Peyer's patch (tissue), 4 donors: ENCODE results near the gene PLCL1. TPM values are rescaled to one million over a fixed set of nuclear protein-coding genes. Genes with fewer than 3 reads are reported as not detected.

Experiments used
- DNase-seq, 3 donors: peaks; one replicate each; pipeline ENCODE4 v3.0.0-alpha.2; 2017 to 2019
- H3K27ac ChIP-seq, 4 donors: fragments of 200-600 bp; sonication (generic); one replicate each; pipeline ENCODE4 v1.5.1; 2016 to 2019
- H3K27me3 ChIP-seq, 2 donors: fragments of 200-600 bp; sonication (generic); one replicate each; pipeline ENCODE4 v1.5.1; 2019
- H3K36me3 ChIP-seq, 3 donors: fragments of 200-600 bp; sonication (generic); one replicate each; pipeline ENCODE4 v1.5.1; 2016 to 2019
- H3K4me1 ChIP-seq, 4 donors: fragments of 200-600 bp; sonication (generic); one replicate each; pipeline ENCODE4 v1.5.1; 2016 to 2019
- H3K4me3 ChIP-seq, 4 donors: fragments of 200-600 bp; sonication (generic); 1 replicate in 3 of 4; 2 replicates in 1 of 4; pipeline ENCODE4 v1.5.1; 2016 to 2019; ENCODE audit warnings: mild to moderate bottlenecking in 1 of 4
- H3K9me3 ChIP-seq, 4 donors: fragments of 200-600 bp; sonication (generic); one replicate each; pipeline ENCODE4 v1.5.1; 2016 to 2019; ENCODE audit warnings: mild to moderate bottlenecking in 1 of 4
- CTCF ChIP-seq, 6 experiments: fragments of 450-650 bp in 4 of 6; fragments of 200-600 bp in 2 of 6; sonication (generic) in 1 of 6; IDR thresholded peaks; one replicate each; pipeline ENCODE4 v1.5.1; 2017 to 2019; ENCODE audit warnings: antibody characterized with exemption in 6 of 6, mild to moderate bottlenecking in 3 of 6, moderate library complexity in 1 of 6
- POLR2A ChIP-seq, 2 donors: fragments of 450-650 bp; IDR thresholded peaks; one replicate each; pipeline ENCODE4 v1.5.1; 2017; ENCODE audit warnings: antibody characterized with exemption in 2 of 2, mild to moderate bottlenecking in 2 of 2, moderate library complexity in 2 of 2
- total RNA-seq, 4 donors: library from RNA; depleted of rRNA; stranded (reverse); fragments of >200 nt; gene quantifications; one replicate each; pipeline ENCODE4 v1.1.0, GENCODE V29; 2016

Gene PLCL1
- total RNA-seq, 4 donors from 2014 or later = 1.9 to 5.8 (median 2.8) TPM; not detected in 1

DNA sequence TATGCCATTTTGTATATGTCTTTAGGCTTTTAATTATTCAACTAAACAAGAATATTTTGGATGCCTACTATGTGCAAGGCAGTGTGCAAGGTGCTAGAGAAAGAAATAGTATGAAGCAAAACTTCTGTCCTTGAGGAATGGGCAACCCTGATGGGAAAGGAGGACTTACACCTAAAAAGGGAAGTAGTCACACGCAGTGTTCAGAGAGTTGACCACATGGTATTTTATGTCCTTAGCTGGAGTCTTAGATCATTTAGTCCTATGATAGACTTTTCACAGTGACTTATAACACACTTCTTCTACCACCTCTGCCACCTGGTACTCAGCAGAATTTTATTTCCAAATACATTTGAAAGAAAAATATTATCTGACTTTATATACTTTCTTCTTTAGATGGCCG lies 291.6 kb downstream of the PLCL1 start:
- no peak overlapping the region for H3K27ac ChIP-seq

DNA sequence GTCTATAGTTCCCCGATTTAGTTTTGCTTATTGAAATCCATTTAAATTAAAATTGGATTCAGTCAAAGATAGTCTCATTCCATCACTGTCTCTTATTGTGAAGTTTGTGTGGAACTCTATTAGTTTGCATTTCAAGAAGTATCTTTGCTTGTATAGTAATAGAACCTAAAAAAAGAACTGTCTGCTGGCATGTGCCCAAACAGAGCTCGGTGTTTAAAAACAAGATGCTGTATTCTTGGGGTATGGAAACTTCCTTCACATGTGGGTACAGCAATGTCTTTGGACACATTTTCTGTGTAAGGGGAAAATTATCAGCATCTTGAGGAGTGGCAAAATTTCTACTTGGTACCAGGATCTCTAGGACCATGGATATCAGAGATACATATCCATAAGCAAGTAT lies 292.6 kb downstream of the PLCL1 start:
- no peak overlapping the region for H3K27ac ChIP-seq
- no peaks in the 10 kb centered on the region for H3K36me3 ChIP-seq
- no peak for TF ChIP-seq CTCF (IDR thresholded peaks at IDR 0.05)
- TF ChIP-seq POLR2A (IDR thresholded peaks at IDR 0.05) = no peak

More for the DNA sequence above, 291.6 kb downstream of the PLCL1 start:
- no peak for DNase-seq
- H3K4me3 ChIP-seq = no peak overlapping the region
- no peaks in the 10 kb centered on the region for H3K27me3 ChIP-seq
- no peaks in the 10 kb centered on the region for H3K4me1 ChIP-seq
- TF ChIP-seq CTCF (IDR thresholded peaks at IDR 0.05) = no peak
- TF ChIP-seq POLR2A (IDR thresholded peaks at IDR 0.05) = no peak
- no peaks in the 10 kb centered on the region for H3K36me3 ChIP-seq
- H3K9me3 ChIP-seq = no peaks in the 10 kb centered on the region

GRCh38 chr2:198097630-198098029 lies 293.2 kb downstream of the PLCL1 start:
- DNase-seq = no peak
- H3K4me1 ChIP-seq = no peaks in the 10 kb centered on the region
- no peak overlapping the region for H3K27ac ChIP-seq
- TF ChIP-seq POLR2A (IDR thresholded peaks at IDR 0.05) (no peak), CTCF (IDR thresholded peaks at IDR 0.05) (no peak)
- no peak overlapping the region for H3K4me3 ChIP-seq
- no peaks in the 10 kb centered on the region for H3K36me3 ChIP-seq
- H3K9me3 ChIP-seq = no peaks in the 10 kb centered on the region
- no peaks in the 10 kb centered on the region for H3K27me3 ChIP-seq

More for the DNA sequence above, 292.6 kb downstream of the PLCL1 start:
- H3K4me1 ChIP-seq = no peaks in the 10 kb centered on the region
- no peak for DNase-seq
- no peaks in the 10 kb centered on the region for H3K27me3 ChIP-seq
- no peaks in the 10 kb centered on the region for H3K9me3 ChIP-seq
- no peak overlapping the region for H3K4me3 ChIP-seq

GRCh38 chr2:198098386-198098785 lies 294.0 kb downstream of the PLCL1 start:
- Histone ChIP-seq H3K4me3 (no peak overlapping the region), H3K9me3 (no peaks in the 10 kb centered on the region), H3K36me3 (no peaks in the 10 kb centered on the region), H3K4me1 (no peaks in the 10 kb centered on the region), H3K27ac (no peak overlapping the region), H3K27me3 (no peaks in the 10 kb centered on the region)
- no peak for DNase-seq
- TF ChIP-seq CTCF (IDR thresholded peaks at IDR 0.05) (no peak), POLR2A (IDR thresholded peaks at IDR 0.05) (no peak)

GRCh38 chr2:198098918-198099317 lies 294.5 kb downstream of the PLCL1 start:
- Histone ChIP-seq H3K36me3 (no peaks in the 10 kb centered on the region), H3K27me3 (no peaks in the 10 kb centered on the region), H3K9me3 (no peaks in the 10 kb centered on the region), H3K27ac (no peak overlapping the region), H3K4me1 (no peaks in the 10 kb centered on the region), H3K4me3 (no peak overlapping the region)
- DNase-seq = no peak
- no peak for TF ChIP-seq POLR2A (IDR thresholded peaks at IDR 0.05)
- no peak for TF ChIP-seq CTCF (IDR thresholded peaks at IDR 0.05)

DNA sequence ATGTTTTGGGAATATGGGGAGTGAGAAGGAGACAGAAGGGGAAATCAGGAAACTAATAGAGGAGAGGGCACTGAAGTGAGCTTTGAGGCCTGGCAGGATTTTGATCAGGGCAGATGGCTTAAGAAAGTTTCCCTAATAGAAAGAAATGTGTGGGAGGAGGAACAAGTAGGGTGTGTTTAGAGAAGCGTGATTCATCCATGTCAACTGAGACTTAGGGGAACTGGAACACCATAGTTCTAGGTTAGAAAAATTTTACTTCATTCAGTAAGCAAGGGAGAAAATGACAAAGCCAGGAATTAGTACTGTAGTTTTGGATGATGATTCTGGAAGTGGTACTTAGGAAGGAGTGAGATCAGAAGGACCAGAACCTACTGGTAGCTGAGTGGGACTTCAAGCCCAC lies 296.0 kb downstream of the PLCL1 start:
- no peaks in the 10 kb centered on the region for H3K27me3 ChIP-seq
- H3K4me1 ChIP-seq = no peaks in the 10 kb centered on the region
- no peak for DNase-seq
- H3K36me3 ChIP-seq = no peaks in the 10 kb centered on the region
- TF ChIP-seq POLR2A (IDR thresholded peaks at IDR 0.05) (no peak), CTCF (IDR thresholded peaks at IDR 0.05) (no peak)
- no peak overlapping the region for H3K4me3 ChIP-seq
- H3K27ac ChIP-seq = no peak overlapping the region
- no peaks in the 10 kb centered on the region for H3K9me3 ChIP-seq
